Glutamatergic neuron (in vitro differentiated cells): ENCODE measurements around the gene JARID2. TPM values are rescaled to one million over a fixed set of nuclear protein-coding genes. Genes with fewer than 3 reads are reported as not detected.
A peak's percentile ranks its signal among the peaks of the same experiment; 100 is the strongest.

ENCODE experiments used
- DNase-seq: peaks from one replicate; pipeline ENCODE4 v3.0.0; 2022
- H3K27ac Mint-ChIP-seq: one replicate; pipeline ENCODE4 v1.8.0; 2020; ENCODE audit warnings: mild to moderate bottlenecking, mixed read lengths, inconsistent platforms; ENCODE audit not compliant: unreplicated experiment
- H3K27me3 Mint-ChIP-seq: one replicate; pipeline ENCODE4 v1.8.0; 2020; ENCODE audit warnings: mild to moderate bottlenecking, moderate library complexity, mixed read lengths, inconsistent platforms; ENCODE audit not compliant: unreplicated experiment
- H3K36me3 Mint-ChIP-seq: one replicate; pipeline ENCODE4 v1.8.0; 2020; ENCODE audit warnings: mild to moderate bottlenecking, mixed read lengths, inconsistent platforms; ENCODE audit not compliant: unreplicated experiment
- H3K4me1 Mint-ChIP-seq: one replicate; pipeline ENCODE4 v1.8.0; 2020; ENCODE audit warnings: mild to moderate bottlenecking, low read depth, mixed read lengths, inconsistent platforms; ENCODE audit not compliant: unreplicated experiment
- H3K4me3 Mint-ChIP-seq: one replicate; pipeline ENCODE4 v1.8.0; 2020; ENCODE audit warnings: mild to moderate bottlenecking, mixed read lengths, inconsistent platforms; ENCODE audit not compliant: unreplicated experiment
- H3K9me3 Mint-ChIP-seq: one replicate; pipeline ENCODE4 v1.8.0; 2020; ENCODE audit warnings: mild to moderate bottlenecking, moderate library complexity, mixed read lengths, inconsistent platforms; ENCODE audit not compliant: unreplicated experiment
- CTCF ChIP-seq: fragments of 200-600 bp; sonication (generic); IDR thresholded peaks from one replicate; pipeline ENCODE4 v1.5.0; 2021; ENCODE audit not compliant: partially characterized antibody, unreplicated experiment
- total RNA-seq: library from RNA; stranded (reverse); fragmentation: NEBNext Ultra II Directional; extraction: Animal tissue kit (Norgen Biotek cat#: 25700); gene quantifications from one replicate; pipeline ENCODE4 v1.2.1, GENCODE V29; 2021; ENCODE audit not compliant: unreplicated experiment

The JARID2 gene
- total RNA-seq, 1 donor from 2014 or later, result 83.8 TPM

DNA sequence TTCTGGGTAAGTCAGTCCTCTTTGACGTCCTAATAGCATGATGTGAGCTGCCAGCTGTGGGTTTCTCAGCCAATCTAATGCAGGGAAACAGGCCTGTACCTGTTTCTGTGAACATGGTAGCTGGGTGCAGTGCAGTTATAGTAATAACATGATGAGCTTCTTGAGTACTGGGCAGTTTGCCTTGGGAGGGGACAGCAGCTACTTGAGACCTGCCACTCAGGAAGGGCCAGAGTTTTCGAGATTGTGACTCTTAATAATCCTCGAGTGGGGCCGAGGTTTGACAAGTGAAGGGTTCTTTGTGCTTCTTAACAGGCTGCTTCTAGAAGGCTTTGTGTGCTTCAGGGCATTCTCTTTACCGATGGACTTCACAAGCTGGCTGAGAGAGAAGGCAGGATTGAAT lies 180.1 kb downstream of the JARID2 start:
- Mint-ChIP-seq H3K27ac (peak overlapping the region; percentile 69), H3K9me3 (peaks cover 13% of the 10 kb centered on the region), H3K4me3 (no peak overlapping the region), H3K4me1 (peaks cover 67% of the 10 kb centered on the region), H3K36me3 (peaks cover 2% of the 10 kb centered on the region), H3K27me3 (peaks cover 12% of the 10 kb centered on the region)
- TF ChIP-seq CTCF, result no peak
- no peak for DNase-seq

DNA sequence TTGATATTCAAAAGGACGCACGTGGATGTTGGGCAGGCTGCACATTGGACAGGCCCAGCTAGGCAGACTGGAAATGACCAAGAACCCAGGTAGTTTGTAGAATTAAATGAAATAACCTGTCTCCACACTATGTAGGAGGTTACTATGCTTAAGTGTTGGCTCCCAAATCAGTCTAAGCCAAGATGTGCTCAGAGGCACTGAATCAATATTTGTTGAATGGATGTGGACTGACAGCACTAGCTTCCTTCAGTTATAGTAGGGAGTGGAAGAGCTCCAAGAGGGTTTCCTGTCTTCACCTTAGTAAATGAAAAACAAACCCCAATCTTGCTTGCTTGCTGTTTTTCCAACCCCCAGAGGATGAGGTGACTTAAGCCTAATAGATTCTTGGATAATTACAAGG lies 180.5 kb downstream of the JARID2 start:
- Mint-ChIP-seq H3K27ac (peak overlapping the region; percentile 69), H3K9me3 (peaks cover 11% of the 10 kb centered on the region), H3K4me1 (peaks cover 68% of the 10 kb centered on the region), H3K27me3 (peaks cover 10% of the 10 kb centered on the region), H3K36me3 (no peaks in the 10 kb centered on the region), H3K4me3 (no peak overlapping the region)
- no peak for TF ChIP-seq CTCF
- DNase-seq, result no peak

DNA sequence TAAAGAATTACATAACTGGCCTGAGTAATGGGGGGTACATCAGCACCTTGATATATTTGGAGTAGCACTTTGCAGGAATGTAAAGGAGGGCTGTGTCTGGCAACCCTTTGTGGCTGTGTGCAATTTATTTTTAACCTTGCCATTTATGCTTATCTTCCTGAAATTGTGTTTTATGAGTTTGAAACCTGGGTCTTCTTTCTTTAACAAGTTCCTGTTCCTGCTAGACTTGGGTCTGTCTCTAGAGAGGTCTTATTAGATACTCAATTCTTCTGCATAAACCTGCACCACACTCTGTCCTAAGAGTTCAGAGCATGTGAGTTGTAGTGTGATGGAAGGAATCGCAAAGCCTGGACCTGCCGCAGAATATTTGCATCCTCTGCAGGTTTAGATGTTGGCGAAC lies 181.0 kb downstream of the JARID2 start:
- peaks cover 67% of the 10 kb centered on the region for H3K4me1 Mint-ChIP-seq
- H3K4me3 Mint-ChIP-seq, result no peak overlapping the region
- no peaks in the 10 kb centered on the region for H3K36me3 Mint-ChIP-seq
- no peak for TF ChIP-seq CTCF
- DNase-seq, result no peak
- H3K27me3 Mint-ChIP-seq, result peaks cover 10% of the 10 kb centered on the region
- H3K9me3 Mint-ChIP-seq, result peaks cover 11% of the 10 kb centered on the region
- no peak overlapping the region for H3K27ac Mint-ChIP-seq

DNA sequence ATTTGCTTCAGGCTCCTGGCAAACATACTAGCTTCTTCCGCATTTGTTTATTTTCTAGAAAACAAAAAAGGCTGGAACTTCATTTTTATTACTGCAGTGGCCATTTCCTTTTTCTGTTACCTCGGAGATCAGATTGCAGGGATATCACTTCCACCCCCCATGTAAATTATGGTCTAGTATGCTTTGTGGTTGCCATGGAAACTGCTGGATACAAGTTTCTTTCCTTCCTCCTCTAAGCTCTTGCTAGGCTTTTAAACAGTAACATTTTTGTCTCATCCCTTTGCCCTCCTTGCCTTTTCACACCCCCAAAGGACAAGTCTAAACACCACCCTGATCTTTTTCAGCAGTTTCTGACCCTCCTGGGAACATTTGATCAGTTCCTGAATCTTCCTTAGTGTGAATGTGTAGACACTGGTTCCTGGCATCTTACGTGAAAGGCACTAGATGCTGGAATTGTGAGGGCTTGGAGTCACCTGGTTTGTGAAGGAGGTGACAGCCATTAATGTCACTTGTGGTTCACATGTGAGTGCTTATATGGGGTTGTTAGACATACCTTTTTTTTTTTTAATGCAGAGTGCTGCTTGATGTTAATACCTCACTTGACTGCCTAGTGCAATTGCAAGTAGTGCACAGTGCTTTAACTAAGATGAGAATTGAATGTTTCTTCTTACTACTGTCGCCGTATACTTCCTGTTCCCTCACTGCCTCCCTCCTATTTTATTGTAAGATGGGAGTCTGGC lies 181.6 kb downstream of the JARID2 start:
- peaks cover 65% of the 10 kb centered on the region for H3K4me1 Mint-ChIP-seq
- peak overlapping the region; percentile 48 for H3K4me3 Mint-ChIP-seq
- no peak for TF ChIP-seq CTCF
- no peak overlapping the region for H3K27ac Mint-ChIP-seq
- no peaks in the 10 kb centered on the region for H3K36me3 Mint-ChIP-seq
- DNase-seq, result no peak
- H3K27me3 Mint-ChIP-seq, result peaks cover 8% of the 10 kb centered on the region
- H3K9me3 Mint-ChIP-seq, result peaks cover 11% of the 10 kb centered on the region
